ENCODE results near the gene TTC6. TPM values are rescaled to one million over a fixed set of nuclear protein-coding genes. Genes with fewer than 3 reads are reported as not detected.
A peak's percentile ranks its signal among the peaks of the same experiment; 100 is the strongest.

The TTC6 gene
- total RNA-seq, 2 donors from 2014 or later, result 5.5 to 6.7 TPM

DNA sequence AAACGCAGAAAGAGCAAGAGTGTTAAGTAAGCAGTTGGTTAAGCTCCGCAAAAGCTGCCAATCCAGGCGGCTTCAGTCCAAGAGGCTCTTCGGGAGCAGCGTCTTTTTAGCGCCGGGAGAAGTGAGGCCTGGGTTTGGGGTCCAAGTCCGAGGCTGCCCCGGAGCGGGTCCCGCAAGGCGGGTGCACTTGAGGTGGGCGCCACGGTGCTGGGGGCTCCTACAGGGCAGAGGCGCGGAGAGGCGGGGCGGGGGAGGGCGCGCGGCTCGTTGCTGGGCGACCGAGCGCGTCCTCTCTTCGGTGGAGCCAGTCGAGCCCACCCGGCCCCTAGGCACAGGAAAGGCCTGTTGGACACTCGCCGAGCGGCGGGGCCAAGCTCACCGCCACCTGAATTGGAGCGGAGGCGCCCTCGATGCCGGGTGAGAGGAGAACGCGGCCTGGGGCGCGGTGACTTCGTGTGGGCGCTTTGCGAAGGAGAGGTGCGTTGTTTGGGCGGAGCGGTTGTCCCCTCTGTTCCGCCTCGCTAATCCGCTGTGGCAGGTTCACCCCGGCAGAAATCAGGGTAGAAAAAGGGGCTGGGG lies 15.6 kb downstream of the TTC6 start:
- ATAC-seq (no peak), DNase-seq (no peak)
- intact Hi-C loops (cut with DNase I, micrococcal nuclease), result no loop called here

GRCh38 chr14:37615582-37616289 lies 20.3 kb downstream of the TTC6 start:
- DNase-seq, result no peak
- no peak for ATAC-seq
- intact Hi-C loops (cut with DNase I, micrococcal nuclease), result no loop called here

DNA sequence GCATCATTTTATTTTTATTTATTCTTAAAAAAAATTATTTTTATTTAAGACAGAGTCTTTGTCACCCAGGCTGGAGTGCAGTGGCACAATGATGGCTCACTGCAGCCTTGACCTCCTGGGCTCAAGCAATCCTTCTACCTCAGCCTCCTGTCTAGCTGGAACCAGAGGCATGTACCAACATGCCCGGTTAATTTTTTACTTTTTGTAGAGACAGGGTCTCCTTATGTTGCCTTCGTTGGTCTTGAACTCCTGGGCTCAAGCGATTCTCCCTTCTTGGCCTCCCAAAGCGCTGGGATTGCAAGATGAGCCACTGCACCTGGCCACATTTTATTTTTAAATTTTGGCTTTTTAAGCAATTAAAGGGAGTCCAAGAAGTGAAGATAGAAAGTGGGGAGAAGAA lies 21.4 kb downstream of the TTC6 start:
- ATAC-seq, result no peak
- intact Hi-C loops (cut with DNase I, micrococcal nuclease), result no loop called here

DNA sequence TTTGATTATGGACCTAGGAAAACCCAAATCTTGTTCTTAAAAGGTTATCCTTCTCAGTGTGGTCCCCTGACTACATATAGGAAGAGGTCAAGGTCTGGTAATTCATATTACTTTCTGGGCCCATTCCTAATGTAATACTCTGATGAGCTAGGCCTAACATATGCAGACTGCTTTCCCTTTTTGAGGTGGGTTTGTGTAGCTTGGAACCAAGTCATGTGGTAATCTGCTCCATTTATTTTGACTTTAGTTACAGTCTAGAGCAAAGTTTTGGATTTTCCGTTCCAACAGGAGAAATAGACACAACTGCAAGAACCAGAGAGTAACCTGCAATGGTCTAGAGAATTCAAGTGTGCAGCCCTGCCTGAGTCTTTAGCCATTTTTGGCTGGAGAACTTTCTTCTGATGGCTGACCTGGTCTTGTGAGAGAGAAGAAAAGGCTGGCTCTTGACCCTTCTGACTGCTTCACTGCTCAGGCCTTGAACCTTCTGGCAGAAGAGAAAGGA lies 22.5 kb downstream of the TTC6 start:
- DNase-seq (no peak), ATAC-seq (no peak)
- intact Hi-C loops (cut with DNase I, micrococcal nuclease), result no loop called here

More for the DNA sequence above, 21.4 kb downstream of the TTC6 start:
- no peak for DNase-seq

DNA sequence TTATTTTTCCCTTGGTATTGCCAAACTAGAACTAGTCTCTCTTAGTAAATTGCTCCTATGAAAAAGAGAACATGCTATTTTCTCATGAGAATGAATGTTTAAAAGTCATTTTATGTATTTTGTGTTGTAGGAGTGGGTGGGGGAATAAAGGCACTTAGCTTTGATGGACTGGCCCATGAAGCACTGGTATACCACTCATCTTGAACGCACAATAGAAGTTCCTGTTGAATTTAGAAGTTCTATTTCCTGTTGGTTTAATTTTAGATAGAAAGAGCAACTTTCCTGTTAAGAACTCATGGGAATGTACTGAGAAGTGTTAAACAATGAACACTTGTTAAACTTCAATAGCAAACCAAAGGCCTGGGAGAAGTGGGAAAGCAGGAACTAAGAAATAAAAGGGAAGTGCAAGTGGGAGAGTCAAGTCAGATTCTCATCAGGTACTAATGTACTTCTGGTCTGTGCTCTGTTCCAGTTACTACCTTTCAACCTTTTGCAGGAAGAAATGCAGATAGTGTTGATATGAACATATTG lies 23.1 kb downstream of the TTC6 start:
- peak; percentile 48 for ATAC-seq
- no peak for DNase-seq
- intact Hi-C loops (cut with DNase I, micrococcal nuclease), result no loop called here

DNA sequence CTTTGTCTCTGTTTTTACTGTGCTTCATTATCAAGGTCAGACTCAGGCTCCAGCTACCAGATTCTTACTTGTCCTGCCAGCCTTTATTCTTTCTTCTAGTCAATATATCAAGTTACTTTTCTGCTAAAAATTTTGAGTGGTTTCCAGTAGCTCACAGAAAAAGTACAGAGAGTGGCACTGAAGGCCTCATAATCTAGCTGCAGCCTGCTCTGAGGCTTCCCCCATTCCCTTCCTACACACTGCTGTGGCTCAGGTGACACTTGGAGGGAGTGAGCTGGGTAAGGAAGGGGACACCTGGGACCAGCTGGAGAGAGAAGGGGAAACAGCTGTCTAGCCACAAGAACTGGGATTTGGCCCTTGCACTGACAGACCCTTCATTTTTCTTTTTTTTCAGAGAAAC lies 25.4 kb downstream of the TTC6 start:
- ATAC-seq (no peak), DNase-seq (no peak)
- intact Hi-C loops (cut with DNase I, micrococcal nuclease), result no loop called here

DNA sequence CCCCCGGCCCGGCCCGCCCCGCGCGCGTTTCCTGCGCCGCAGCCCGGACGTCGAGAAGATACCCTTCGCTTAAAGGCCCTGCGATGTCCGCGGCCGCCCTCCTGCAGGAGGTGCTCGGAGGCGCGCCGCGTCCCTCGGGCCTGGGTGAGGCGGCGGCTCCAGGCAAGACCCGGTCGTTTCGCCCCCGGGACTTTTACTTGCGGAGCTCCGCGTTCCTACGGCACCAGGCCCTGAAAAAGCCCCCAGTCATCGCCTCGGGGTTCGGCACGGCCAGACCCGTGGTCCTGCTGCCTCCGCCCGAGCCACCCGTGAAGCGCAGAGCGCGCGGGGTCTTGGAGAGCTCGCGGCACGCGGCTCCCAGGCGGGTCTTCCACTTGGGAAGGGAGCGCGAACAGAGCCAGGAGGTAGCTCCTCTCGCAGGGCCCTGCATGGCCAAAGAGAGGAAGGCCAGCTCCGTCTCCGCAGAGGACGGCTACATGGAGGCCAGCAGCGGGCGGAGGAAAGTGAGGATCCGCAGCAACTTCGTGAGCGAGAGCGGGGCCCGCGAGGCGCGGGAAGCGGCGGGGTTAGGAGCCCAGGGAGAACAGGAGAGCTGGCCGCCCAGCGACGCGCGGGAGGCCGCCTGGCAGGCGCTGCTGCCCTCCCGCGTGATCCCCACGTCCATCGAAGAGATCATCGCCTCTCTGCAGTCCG lies 26.9 kb downstream of the TTC6 start:
- DNase-seq (no peak), ATAC-seq (no peak)
- intact Hi-C loops (cut with DNase I, micrococcal nuclease), result no loop called here

- intact Hi-C loops (cut with DNase I, micrococcal nuclease), result no loop called here
- no peak for ATAC-seq
- DNase-seq, result no peak
These were observed 28.1 kb downstream of the TTC6 start for GRCh38 chr14:37623426-37623951.

GRCh38 chr14:37623971-37624370 lies 28.5 kb downstream of the TTC6 start:
- ATAC-seq (no peak), DNase-seq (no peak)
- intact Hi-C loops (cut with DNase I, micrococcal nuclease), result no loop called here

- intact Hi-C loops (cut with DNase I, micrococcal nuclease), result no loop called here
- ATAC-seq (no peak), DNase-seq (no peak)
These were observed 30.5 kb downstream of the TTC6 start for GRCh38 chr14:37625597-37626595.

- ATAC-seq, result no peak
- intact Hi-C loops (cut with DNase I, micrococcal nuclease), result no loop called here
- no peak for DNase-seq
These were observed 41.9 kb downstream of the TTC6 start for GRCh38 chr14:37637341-37637740.

DNA sequence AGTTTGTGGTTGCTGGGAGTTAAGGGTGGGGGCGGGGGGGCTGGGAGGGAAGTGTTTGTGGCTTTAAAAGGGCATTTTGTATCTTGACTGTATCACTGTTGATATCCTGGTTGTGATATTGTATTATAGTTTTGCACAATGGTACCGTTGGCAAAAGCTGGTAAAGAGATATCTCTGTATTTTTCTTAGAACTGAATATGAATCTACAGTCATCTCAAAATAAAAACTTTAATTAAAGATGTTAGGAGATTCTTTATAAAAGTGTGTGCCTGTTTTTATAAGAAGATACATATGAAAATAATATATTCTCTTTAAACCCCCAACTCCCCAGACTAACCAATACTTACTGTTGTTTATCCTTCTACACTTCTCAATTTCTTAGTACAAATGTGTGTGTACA lies 43.2 kb downstream of the TTC6 start:
- DNase-seq, result no peak
- intact Hi-C loops (cut with DNase I, micrococcal nuclease), result no loop called here

DNA sequence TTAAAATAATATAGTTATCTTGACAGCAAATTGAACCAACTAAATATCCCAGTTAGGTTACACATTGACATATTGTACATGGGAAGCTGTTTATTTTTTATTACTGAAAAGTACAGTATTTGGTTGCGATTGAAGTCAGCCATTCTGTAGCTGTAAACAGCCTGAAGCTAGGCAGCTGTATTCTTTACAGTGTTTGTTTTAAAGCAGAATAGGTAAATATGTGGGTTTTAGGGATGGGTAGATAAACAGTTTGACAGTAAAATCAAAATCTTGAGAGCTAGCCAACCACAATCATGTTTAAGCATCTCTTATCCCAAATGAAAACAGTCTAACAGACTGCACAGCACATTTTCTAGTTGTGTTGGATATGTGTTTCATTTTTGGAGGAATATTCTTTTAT lies 45.7 kb downstream of the TTC6 start:
- ATAC-seq (peak; percentile 52), DNase-seq (no peak)
- intact Hi-C loops (cut with DNase I, micrococcal nuclease), result no loop called here

More for the DNA sequence above, 43.2 kb downstream of the TTC6 start:
- no peak for ATAC-seq

GRCh38 chr14:37642125-37642524 lies 46.7 kb downstream of the TTC6 start:
- ATAC-seq (no peak), DNase-seq (no peak)
- intact Hi-C loops (cut with DNase I, micrococcal nuclease), result no loop called here

DNA sequence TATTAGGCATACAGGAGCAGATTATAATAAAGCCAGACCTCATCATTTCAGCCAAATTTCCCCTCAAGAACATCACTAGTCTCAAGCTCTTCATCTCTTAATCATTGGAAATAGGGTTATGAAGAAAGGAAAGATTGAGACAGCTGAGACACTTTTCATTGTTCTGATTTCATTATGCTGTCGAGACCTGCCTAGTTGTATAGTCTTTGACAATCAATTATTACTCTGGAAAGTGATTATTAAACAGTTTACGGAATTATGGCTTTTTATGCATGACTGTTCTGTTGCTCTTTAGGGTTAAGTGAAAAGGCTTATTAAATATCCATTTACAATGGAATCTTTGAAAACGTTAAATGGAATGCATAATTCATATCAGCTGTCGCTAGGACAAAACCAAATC lies 48.3 kb downstream of the TTC6 start:
- DNase-seq, result no peak
- intact Hi-C loops (cut with DNase I, micrococcal nuclease), result no loop called here
- ATAC-seq, result no peak

Measured in left colon (tissue), 2 donors.